ENCODE results near the gene MCHR1.
"Not testable (repeated sequence)": the region's sequence is repeated elsewhere in the genome, so short reads cannot be mapped to it uniquely, and the experiment has no call there.

The MCHR1 gene

DNA sequence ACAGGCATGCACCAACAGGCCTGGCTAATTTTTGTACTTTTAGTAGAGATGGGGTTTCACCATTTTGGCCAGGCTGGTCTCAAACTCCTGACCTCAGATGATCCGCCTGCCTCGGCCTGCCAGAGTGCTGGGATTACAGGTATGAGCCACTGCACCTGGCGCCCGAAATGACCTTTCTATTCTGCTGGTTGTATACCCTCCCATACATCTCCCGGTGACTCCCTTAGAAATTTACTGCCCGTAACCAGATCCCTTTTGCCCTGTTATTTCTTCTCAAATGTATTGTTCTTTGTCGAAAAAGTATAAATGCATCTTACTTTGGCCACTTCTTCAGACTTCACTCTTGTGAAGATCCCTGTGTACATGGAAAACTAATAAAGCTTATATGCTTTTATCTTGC lies 22.0 kb downstream of the MCHR1 start:
- no peak for DNase-seq

DNA sequence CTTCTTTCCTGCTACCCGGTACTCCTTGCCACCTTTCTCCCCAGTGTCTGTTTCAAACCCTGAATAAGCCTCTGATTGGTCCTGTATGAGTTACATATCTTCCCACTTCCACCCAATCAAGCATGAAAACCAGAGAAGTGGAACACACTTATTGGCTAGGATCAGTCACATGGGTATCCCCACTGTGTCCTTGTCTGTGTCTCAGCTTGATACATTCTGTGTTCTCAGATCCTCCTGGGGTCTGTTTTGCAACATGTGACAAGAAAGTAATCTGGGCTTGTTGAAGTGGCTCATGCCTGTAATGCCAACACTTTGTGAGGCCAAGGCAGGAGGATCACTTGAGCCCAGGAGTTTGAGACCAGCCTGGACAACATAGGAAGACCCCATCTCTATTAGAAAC lies 23.9 kb downstream of the MCHR1 start:
- DNase-seq = no peak

DNA sequence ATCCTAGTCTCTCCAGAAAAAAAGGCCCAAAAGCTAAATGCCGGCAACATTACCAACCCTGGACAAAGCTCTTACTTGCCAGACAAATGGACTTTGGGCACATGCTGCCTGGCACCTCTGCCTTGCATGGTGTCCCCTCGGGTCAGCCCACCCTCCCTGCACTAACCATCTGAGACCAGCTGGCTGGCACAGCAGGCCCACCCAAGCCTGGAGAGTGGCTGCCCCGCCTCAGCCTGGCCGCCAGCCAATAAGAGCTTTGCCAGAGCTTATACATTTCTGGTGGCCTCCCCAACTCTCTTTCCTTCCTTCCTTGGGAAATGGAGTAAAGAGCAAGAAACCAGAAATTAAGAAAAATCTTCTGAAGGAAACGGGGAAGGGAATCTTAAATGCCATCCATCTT lies 24.5 kb downstream of the MCHR1 start:
- no peak for DNase-seq

DNA sequence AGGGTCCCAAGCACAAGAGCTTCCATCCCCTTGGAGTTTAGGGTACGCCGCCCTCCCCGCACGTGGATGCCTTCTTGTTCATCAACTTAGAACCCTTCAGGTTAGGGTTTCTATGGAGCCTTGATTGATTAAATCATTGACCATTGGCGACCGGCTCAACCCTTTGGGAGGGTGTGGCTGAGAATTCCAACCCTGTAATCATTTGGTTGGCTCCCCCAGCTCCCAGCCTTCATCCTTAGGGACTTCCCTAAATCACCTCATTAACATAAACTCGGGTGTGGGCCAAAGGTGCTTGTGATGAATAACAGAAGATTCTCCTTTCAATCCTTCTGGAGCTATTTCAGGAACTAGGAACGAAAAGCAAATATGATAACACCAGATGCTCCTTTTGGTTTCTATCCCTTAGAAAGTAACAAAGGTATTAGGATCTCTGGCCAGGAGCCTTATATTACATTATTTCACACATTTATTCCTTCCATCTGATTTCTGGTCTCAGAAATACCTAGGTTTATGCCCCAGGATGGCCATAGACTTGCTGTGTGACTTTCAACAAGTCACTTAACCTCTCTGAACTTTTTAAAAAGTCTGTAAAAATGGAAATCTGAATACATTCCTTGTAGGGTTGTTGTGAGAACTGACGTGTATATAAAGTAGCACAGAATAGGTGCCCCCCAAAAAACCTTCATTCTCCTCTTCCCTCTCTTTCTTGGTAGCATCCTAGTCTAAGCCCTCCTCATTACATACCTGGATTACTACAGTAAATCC lies 26.8 kb downstream of the MCHR1 start:
- DNase-seq = no peak

DNA sequence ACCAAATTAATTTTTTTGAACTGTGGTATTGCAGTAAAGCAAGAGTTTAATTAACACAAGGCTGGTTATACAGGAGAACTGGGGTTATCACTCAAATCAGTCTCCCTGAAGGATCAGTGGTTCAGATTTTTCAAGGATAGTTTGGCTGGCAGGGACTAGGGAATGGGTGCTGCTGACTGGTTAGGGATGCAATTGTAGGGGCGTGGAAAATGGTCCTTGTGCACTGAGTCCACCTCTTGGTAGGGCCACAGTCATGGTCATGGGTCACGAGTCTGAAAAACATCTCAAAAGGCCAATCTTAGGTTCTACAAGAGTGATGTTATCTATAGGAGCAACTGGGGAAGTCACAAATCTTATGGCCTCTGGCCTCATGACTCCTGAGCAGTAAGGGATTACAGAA lies 27.9 kb downstream of the MCHR1 start:
- no peak for DNase-seq

DNA sequence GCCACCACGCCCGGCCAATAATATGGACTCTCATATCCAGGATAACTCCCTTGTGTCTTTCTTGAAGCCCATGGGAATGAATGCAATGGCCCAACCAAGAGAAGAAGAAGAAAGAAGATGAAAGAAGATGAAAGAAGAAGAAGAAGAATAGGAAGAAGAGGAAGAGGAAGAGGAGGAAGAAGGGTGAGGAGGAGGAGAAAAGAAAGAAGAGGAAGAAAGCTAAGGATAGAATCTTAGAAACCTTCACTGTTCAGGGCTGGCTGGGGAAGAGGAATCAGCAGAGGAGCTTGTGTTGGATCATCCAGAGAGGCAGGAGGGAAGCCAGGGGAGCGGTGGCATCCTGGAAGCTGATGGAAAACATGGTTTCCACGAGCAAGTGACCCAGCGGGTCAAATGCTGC lies 28.9 kb downstream of the MCHR1 start:
- DNase-seq = no peak

DNA sequence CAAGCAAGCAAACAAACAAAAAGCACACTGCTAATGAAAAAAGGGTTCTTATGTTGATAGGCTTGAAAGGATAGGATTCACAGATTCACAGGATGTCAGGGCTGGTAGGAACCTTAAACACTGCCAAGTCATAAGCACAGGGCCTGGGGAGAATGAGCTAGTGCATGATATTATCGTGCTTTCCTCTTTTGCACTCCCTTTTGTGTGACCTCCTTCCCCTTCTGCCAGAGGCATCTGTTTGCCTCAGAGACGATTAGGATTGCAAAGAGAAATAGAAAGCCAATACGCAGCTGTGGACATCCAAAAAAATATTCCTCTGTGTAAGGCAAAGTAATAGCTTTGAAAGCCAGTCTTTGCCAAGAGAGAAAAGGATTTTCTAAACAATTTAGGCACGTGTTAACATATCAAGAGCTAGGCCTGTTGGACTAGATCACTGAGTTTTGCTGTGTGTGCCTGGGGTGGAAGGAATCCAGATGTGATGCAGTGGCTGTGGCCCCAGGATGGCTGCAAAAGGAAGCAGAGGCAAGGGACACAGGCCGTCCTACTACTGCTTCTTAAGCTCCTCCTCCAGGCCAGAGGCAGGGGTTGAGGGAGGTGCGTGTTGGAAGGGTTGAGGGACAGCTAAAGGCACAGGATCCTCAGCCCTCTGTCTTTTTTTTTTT lies 30.6 kb downstream of the MCHR1 start:
- no peak for DNase-seq

DNA sequence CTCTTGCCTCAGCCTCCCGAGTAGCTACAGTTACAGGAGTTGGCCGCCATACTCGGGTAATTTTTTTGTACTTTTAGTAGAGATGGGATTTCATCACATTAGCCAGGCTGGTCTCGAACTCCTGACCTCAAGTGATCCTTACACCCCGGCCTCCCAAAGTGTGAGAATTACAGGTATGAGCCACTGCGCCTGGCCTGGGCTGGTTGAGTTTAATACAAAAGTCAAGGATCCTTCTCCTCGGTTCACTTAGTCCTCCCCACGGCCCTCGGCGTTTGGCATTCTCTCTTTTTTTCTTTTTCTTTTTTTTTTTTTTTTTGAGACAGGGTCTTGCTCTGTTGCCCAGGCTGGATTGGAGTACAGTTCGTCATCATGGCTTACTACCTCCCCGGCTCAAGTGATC lies 33.0 kb downstream of the MCHR1 start:
- no peak for DNase-seq

DNA sequence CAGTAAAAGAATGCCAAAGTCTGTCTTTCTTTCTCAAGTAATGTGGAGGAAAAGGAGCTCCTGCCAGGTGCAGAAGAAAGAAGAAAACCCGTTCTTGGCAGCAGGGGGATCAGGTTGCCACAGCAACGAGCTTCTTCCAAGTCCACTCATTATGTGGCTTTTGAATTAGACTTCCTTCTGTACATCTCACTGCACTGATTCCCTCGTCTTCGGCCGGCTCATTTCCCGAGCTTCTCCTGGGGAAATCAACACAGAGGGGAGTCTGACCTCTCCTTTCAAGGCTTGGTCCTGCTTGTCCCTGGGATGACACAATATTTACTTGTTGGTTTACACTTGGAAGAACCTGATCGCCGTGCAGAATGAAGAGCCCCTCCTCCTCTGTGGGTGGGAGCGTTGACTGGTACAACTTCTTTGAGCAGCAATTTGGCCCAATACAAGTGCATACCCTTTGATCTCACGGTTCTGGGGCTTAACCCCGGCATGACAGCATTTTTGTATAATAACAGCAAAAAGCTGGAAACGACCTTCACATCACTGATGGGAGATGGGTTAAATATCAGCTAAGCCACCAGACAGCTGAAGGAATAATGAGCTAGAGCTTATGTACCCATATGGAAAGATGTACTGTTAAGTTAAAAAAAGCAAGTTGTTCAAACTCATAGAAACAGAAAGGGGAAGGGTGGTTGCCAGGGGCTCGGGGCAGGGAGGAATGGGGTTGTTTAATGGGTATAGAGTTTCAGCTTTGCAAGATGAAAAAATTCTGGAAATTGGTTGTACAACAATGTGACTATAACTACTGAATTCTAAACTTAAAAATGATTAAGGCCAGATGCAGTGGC lies 35.4 kb downstream of the MCHR1 start:
- no peak for DNase-seq

DNA sequence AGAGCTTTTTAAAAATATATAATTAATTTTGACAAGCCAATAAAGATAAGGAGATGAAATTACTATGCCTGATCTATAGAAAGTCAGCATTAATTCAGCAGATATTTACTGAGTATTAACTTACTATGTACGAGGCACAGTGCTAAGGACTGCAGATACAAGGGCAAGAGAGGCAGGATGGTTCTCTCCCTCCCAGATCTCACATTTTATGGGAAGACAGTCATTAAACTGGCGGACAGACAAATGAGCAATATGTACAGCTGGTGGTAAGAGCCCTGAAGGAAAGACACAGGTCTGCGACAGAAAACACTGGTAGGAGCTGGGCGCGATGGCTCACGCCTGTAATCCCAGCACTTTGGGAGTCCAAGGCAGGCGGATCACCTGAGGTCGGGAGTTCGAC lies 36.8 kb downstream of the MCHR1 start:
- no peak for DNase-seq

DNA sequence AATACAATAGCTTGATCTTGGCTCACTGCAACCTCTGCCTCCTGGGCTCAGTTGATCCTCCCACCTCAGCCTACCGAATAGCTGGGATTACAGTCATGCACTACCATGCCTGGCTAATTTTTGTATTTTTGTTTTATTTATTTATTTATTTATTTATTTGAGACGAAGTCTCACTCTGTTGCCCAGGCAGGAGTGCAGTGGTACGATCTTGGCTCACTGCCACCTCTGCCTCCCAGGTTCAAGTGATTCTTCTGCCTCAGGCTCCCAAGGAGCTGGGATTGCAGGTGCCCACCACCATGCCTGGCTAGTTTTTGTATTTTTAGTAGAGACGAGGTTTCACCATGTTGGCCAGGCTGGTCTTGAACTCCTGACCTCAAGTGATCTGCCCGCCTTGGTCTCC lies 38.4 kb downstream of the MCHR1 start:
- DNase-seq = not testable (repeated sequence)

DNA sequence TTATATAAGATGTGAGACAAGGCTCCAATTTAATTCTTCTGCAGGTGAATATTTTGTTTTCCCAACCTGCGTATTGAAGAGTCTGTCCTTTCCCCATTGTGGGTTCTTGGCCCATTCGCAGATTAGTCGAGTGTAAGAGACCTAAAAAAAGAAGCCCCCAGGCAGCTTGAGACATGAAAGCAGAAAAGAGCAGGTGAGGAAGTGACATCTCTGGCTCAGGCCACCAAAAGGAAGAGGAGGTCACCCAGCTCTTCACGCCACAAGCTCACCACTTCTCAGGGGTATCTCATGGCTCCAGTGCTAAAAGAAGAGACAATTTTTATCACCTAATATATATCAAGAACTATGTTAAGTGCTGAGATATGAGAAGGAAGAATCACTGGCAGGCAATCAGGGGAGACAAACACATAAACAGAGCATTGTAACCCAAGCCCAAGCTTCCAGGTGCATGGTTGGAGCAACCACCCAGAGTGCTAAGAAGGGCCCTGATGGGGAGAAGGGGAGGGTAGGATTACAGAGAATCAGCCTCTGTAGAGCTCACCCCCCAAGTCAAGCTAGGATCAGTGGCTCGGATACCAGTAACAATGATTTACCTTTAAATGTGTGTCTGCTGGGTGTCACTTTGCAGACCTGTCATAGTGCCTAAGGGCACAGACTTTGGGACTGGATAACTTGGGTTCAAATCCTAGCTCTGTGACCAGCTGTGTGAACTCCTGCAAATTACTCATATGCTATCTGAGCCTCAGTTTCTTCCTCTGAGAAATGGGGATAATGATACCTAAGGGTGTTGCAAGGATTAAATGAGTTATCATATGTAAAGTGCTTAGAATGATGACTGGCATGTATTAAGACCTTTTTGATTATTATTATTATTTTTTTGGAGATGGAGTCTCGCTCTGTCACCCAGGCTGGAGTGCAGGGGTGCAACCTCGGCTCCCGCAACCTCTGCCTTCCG lies 39.2 kb downstream of the MCHR1 start:
- DNase-seq = no peak

DNA sequence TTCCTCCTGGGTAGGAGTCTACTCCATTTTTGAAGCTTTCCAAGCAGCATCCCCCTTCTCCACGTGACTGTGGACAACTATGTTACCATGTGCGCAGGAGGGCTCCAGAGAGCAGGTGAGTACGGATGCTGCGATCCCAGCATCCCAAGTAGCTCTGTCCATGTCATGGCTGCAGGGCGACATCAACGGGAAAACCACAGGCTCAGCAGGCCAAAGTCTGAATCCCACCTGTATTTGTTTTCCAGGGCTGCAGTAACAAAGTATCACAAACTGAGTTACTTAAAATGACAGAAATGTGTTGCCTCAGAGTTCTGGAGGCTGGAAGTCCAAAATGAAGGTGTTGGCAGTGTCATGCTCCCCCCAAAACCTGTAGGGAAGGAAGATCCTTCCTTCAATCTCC lies 40.3 kb downstream of the MCHR1 start:
- DNase-seq = no peak

DNA sequence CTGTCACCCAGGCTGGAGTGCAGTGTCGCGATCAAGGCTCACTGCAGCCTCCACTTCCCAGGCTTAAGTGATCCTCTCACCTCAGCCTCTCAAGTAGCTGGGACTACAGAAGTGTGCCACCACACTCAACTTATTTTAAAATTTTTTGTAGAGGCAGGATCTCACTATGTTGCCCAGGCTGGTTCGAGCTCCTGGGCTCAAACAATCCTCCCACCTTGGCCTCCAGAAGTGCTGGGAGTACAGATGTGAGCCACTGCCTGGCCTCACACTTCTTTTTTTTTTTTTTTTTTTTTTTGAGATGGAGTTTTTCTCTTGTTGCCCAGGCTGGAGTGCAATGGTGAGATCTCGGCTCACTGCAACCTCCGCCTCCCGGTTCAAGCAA lies 40.9 kb downstream of the MCHR1 start:
- DNase-seq = not testable (repeated sequence)

DNA sequence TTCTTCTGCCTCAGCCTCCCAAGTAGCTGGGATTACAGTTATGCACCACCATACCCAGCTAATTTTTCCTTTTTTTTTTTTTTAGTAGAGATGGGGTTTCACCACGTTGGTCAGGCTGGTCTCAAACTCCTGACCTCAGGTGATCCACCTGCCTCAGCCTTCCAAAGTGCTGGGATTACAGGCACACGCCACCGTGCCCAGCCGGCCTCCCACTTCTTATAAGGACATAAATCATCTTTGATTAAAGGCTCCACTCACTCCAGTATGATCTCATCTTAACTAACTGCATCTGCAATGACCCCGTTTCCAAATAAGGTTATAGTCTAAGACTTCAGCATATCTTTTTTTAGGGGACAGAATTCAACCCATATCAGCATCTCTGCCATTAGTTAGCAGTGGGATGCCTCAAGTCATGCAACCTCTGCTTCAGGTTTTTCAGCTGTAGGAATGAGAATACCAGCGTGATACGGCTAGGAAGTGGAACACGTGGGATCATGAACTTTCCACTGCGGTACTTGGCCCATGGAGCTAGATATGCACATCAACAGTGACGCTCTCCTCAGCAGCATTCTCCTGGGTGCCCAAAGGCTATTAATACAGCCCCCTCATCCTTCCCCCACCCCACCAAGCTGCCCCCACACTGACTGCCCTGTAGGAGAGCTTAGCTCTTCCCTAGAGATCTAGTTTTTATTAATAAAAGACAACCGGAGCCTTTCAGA lies 41.4 kb downstream of the MCHR1 start:
- DNase-seq = no peak

DNA sequence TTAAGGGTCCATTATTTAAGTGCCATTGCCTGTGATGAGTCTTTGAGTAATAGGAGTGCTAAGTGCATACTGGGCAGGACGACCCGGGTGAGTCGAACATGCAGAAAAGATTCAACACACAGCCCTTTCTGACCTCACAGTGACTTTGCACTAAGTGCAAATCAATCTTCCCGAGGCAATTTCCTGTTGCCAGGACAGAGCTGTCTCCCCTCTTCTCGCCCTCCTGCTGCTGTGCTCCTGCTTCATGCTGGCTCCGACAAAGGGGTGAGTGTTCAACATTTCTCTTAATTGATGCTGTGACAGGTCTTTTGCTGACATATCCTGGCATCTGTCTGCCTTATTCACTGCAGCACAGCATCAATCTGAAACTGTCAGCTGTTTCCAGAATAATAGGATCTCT lies 42.0 kb downstream of the MCHR1 start:
- no peak for DNase-seq

DNA sequence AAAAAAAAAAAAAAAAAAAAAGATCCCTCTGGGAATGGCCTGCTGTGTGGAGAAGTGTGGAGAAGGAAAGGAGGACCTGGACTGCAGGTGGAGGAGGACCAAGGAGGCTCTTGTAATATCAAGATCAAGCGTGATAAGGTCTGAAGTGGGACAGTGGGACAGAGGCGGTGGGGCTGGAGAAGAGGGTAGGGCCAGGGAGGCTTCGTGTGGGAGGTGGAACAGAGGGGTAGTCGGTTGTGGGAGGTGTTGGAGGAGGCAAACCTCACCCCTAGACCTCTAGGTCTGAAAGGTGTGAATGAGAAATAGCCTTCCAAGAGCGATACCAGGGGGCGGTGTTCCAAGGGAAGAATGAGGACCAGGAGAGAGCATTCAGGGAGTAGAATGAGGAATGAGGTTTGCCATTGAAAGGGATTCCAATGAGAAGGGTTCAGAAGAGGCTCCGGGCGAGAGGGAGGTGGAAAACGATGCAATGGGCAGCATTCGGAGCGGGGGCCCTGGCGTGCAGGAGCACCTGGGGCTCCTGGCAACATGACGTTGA lies 44.2 kb downstream of the MCHR1 start:
- DNase-seq = no peak

DNA sequence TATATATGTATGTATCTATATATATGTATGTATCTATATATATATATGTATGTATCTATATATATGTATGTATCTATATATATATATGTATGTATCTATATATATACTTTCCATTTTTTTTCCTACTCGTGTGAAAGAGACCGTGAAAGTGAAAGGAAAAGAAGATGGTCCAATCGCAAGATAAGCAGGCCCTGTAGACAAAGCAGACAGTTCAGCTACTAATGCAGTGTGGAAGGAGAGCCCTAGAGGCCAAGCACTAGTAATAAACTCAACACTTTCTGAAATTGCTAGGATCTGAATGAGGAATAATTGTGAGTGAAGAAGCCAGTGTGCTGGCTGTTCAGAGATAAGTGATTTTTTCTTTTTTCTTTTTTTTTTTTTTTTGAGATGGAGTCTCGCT lies 47.2 kb downstream of the MCHR1 start:
- DNase-seq = peak; percentile 65

DNA sequence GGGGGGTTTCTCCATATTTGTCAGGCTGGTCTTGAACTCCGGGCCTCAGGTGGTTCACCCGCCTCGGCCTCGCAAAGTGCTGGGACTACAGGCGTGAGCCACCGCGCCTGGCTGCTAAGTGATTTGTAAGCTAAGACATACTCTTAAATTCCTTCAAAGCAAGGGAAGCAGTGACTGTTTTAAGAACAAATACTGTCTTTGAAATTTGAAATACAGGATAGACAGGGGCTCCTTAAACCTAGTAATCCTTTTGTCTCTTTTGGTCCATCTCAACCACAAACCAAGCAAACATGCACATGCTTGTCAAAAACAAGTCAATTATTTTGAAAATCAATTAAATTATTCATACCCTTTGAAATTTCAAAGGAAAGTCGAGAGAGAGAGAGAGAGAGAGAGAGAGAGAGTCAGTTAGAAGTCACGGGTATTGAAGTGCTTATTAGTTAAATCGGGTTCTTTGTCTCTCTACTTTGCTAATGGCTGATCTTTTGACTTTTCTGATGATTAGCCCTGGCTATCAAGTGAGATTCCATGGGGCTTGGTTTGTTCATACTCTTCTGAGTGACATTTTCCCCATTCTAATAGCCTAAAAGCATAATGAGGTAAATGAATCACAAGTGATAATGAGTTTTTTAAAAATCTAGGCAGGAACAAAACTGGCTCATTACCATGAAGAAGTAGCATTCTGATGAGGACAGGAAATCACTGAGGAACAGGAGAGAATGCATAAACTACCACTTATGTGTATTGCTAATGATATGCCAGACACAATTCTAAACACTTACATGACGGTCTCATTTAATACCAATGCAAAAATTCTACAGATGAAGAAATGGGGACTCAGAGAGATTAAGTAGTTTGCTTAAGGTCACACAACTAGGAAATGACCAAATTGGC lies 48.0 kb downstream of the MCHR1 start:
- DNase-seq = peak; percentile 17

DNA sequence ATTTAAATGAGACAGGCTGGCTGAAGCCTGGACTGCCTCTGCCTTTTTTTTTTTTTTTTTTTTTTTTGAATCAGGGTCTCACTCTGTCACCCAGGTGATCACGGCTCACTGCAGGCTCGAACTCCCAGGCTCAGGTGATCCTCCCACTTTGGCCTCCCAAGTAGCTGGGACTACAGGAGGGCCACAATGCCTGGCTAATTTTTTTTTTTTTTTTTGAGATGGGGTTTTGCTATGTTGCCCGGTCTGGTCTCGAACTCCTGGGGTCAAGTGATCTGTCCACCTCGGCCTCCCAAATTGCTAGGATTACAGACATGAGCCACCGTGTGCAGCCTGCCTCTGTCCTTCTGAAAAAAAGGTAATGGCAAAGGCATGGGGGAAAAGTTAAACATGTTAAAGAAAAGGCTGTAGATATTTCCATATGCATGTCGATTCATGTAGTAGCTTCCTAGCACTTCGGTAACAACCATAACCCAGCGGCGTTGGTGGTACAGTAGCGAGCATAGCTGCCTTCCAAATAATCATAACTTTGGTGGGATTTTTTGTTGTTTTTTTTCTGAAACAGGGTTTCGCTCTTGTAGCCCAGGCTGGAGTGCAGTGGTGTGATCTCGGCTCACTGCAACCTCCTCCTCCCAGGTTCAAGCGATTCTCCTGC lies 48.8 kb downstream of the MCHR1 start:
- no peak for DNase-seq

All from CD4-positive, alpha-beta T cell treated with Interleukin-17A for 1 hour (primary cell).